HG03280 (cell line): ENCODE data around the gene SSX2B.
"Not testable (repeated sequence)": the region's sequence is repeated elsewhere in the genome, so short reads cannot be mapped to it uniquely, and the experiment has no call there.

ENCODE experiments used
- ATAC-seq: cut with Tn5 transposase; IDR thresholded peaks from one replicate; pipeline ENCODE4 v1.9.1; 2021; ENCODE audit warnings: mild to moderate bottlenecking, moderate library complexity; ENCODE audit not compliant: unreplicated experiment

The SSX2B gene

DNA sequence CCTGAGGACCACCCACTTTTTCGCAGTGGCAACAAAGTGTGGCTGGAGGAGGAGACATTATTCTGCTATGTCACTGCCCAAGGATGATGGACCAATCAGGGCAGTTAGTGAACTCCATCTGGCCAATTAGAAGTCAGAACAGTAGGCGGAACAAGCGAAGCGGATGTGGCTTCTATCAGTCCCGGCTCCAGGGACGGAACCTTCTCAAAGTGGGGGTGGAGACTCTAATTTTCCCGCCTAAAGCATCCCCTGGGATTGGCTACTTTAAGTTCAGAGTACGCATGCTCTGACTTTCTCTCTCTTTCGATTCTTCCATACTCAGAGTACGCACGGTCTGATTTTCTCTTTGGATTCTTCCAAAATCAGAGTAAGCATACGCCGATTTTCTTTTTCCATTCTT lies at the start of gene SSX2B:
Gene SSX2B, plus strand, starts transcription at position 301 of the 400 bp plus-strand sequence. CDS start 1,429 bp downstream, outside the sequence.
- ATAC-seq: not testable (repeated sequence)

DNA sequence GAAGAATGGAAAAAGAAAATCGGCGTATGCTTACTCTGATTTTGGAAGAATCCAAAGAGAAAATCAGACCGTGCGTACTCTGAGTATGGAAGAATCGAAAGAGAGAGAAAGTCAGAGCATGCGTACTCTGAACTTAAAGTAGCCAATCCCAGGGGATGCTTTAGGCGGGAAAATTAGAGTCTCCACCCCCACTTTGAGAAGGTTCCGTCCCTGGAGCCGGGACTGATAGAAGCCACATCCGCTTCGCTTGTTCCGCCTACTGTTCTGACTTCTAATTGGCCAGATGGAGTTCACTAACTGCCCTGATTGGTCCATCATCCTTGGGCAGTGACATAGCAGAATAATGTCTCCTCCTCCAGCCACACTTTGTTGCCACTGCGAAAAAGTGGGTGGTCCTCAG lies 44.0 kb upstream of the SSX2B start, which contains the start of gene SSX2:
Gene SSX2, minus strand, starts transcription at position 101 of the 400 bp plus-strand sequence. CDS start 1,429 bp downstream, outside the sequence.
- ATAC-seq: not testable (repeated sequence)

DNA sequence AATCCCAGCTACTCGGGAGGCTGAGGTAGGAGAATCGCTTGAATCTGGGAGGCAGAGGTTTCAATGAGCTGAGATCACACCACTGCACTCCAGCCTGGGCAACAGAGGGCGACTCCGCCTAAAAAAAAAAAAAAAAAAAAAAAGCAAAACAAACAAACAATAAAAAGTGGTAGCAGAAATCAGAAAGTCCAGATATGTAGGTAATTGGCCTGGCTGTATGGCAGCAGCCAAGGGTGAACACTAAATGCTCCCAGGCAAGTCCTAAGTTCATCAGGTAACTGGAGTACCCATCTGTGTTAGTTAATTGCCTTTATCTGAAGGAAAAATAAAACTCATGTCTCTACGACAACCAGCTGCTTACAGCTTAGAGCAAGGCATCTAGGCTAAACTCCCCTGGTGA lies 14.9 kb downstream of the SSX2B start:
- ATAC-seq: not testable (repeated sequence)

GRCh38 chrX:52773504-52773903 lies 22.5 kb downstream of the SSX2B start:
- not testable (repeated sequence) for ATAC-seq

DNA sequence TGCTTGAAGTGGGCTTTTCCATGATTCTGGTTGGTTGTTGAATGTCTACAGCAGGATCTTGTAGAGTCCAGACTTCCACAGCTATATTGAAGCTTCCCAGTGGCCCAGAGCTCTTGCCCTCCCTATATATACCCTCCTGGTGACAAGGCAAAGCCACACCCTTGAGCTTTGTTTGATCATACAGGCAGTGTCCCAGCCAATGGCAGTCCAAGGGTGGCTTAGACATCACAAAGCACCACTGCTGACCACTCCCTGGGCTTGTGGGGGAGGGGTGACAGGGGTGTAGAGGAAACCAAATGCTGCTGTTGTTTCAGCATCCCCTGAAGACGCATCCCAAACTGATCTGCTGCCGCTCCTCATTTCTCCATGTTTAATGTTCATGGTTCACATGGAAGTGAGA lies 46.3 kb downstream of the SSX2B start, which contains the start of gene SPANXN5:
Gene SPANXN5, minus strand, starts transcription at position 101 of the 400 bp plus-strand sequence. Its CDS starts 79 bp downstream, at position 22.
- not testable (repeated sequence) for ATAC-seq

DNA sequence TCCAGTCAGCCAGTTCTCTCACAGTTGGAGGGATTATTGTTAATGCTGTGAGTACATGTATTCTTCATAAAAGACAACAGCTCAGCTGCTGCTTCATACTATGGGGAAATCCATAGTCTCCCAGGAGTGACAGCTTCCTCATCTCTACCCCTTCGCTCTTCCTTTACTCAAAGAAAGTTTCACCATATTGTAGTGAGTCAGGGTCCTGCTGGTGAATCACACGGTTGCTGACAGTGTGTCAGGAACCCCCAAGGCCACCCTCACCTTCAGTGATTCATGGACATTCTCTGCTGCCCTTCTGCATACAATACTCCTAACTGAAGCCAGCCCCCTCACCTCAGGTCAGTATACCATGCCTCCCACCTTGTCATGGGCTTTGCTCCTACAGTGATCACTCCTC lies 53.8 kb downstream of the SSX2B start:
- not testable (repeated sequence) for ATAC-seq
